T-helper 1 cell treated with Interleukin-12 subunit alpha and Interleukin-12 subunit beta and Interleukin-4 antibody, amounts not matched to agents 30 μg/mL and 1 μg/mL, for 36 hours (primary cell): Measurements from ENCODE around the gene CFAP43.
"Not testable (repeated sequence)": the region's sequence is repeated elsewhere in the genome, so short reads cannot be mapped to it uniquely, and the experiment has no call there.

Experiments
- H3K27ac Mint-ChIP-seq: one replicate; pipeline ENCODE4 v1.8.0; 2021; ENCODE audit warnings: mild to moderate bottlenecking, mixed read lengths
- H3K27me3 Mint-ChIP-seq: one replicate; pipeline ENCODE4 v1.8.0; 2021; ENCODE audit warnings: low read depth, mixed read lengths
- H3K36me3 Mint-ChIP-seq: one replicate; pipeline ENCODE4 v1.8.0; 2021; ENCODE audit warnings: low read depth, mixed read lengths
- H3K4me1 Mint-ChIP-seq: one replicate; pipeline ENCODE4 v1.8.0; 2021; ENCODE audit warnings: low read depth, mixed read lengths
- H3K4me3 Mint-ChIP-seq: one replicate; pipeline ENCODE4 v1.8.0; 2021; ENCODE audit warnings: mild to moderate bottlenecking, moderate library complexity, mixed read lengths
- H3K9me3 Mint-ChIP-seq: one replicate; pipeline ENCODE4 v1.8.0; 2021; ENCODE audit warnings: mixed read lengths

Gene CFAP43

DNA sequence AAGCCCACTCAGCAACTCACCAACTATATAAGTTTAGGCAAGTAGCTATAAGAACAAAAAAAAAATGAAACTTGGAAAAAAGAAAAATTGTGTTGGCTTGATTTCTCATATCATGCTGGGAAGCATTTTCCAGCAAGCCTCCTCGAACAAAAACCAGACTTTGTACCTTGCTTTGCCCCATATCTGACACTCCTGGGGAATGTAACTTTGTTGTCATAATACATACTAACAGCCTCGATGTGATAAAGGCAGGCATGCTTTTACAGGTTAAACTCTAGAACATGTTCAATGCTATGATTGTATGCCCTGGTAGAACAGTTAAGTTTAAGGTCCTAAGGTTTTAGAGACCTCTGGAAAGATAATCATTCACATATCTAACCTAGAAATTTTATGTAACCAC, 11.6 kb downstream of the CFAP43 start:
- H3K27me3 Mint-ChIP-seq = peaks cover 24% of the 10 kb centered on the region

DNA sequence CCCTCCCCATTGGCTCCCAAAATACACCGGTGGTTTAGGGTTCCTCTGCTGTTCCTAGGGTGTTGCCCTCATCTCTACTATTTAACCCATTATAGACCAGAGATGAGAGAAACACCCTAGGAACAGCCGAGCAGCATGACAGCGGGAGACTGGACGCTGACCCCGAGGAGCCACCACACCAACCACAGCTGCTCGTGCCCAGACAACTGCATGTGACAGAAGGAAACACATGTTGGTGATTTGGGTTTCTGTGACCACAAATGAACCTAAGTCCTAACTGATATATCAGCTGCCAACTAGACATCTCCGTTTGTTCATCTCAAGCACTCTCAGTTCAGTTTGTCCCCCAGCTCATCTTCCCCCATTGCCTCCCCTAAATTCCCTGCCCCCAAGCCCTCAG, 13.4 kb downstream of the CFAP43 start:
- H3K27ac Mint-ChIP-seq = no peak overlapping the region
- H3K36me3 Mint-ChIP-seq = no peaks in the 10 kb centered on the region
- H3K9me3 Mint-ChIP-seq = no peaks in the 10 kb centered on the region
- peaks cover 23% of the 10 kb centered on the region for H3K27me3 Mint-ChIP-seq
- no peak overlapping the region for H3K4me3 Mint-ChIP-seq
- H3K4me1 Mint-ChIP-seq = no peaks in the 10 kb centered on the region

More for the DNA sequence above, 11.6 kb downstream of the CFAP43 start:
- Mint-ChIP-seq H3K36me3 (no peaks in the 10 kb centered on the region), H3K27ac (no peak overlapping the region), H3K9me3 (no peaks in the 10 kb centered on the region), H3K4me3 (no peak overlapping the region), H3K4me1 (no peaks in the 10 kb centered on the region)

GRCh38 chr10:104216631-104217030, 15.5 kb downstream of the CFAP43 start:
- H3K27me3 Mint-ChIP-seq = peaks cover 26% of the 10 kb centered on the region
- no peaks in the 10 kb centered on the region for H3K9me3 Mint-ChIP-seq
- no peak overlapping the region for H3K27ac Mint-ChIP-seq
- no peaks in the 10 kb centered on the region for H3K36me3 Mint-ChIP-seq
- no peaks in the 10 kb centered on the region for H3K4me1 Mint-ChIP-seq
- no peak overlapping the region for H3K4me3 Mint-ChIP-seq

GRCh38 chr10:104209575-104210198, 22.5 kb downstream of the CFAP43 start:
- H3K4me3 Mint-ChIP-seq = no peak overlapping the region
- no peak overlapping the region for H3K27ac Mint-ChIP-seq

DNA sequence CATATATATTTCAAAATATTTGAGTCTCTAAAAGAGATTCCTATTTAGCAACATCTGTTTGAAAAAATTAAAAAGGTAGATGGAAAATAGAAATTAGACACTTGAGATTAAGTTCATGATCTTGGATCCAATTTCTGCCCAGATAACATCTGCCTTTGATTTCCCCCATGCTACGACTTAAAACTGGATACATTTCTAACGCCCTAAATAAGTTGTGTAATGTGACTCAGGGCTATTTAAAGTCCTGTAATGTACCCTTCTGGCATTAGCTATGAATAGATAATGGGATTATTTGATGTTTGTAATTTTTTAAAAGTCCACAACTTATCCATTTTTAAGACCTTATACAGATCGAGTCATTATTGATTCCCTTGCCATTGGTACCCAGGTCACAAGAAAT, 23.4 kb downstream of the CFAP43 start:
- Mint-ChIP-seq H3K9me3 (no peaks in the 10 kb centered on the region), H3K27ac (no peak overlapping the region), H3K36me3 (no peaks in the 10 kb centered on the region), H3K4me1 (no peaks in the 10 kb centered on the region), H3K27me3 (peaks cover 55% of the 10 kb centered on the region), H3K4me3 (no peak overlapping the region)

More at GRCh38 chr10:104209575-104210198, 22.5 kb downstream of the CFAP43 start:
- Mint-ChIP-seq H3K4me1 (no peaks in the 10 kb centered on the region), H3K9me3 (no peaks in the 10 kb centered on the region), H3K27me3 (peaks cover 46% of the 10 kb centered on the region), H3K36me3 (no peaks in the 10 kb centered on the region)

GRCh38 chr10:104202231-104202630, 29.9 kb downstream of the CFAP43 start:
- H3K4me3 Mint-ChIP-seq = no peak overlapping the region
- H3K27ac Mint-ChIP-seq = no peak overlapping the region
- H3K9me3 Mint-ChIP-seq = no peaks in the 10 kb centered on the region
- H3K4me1 Mint-ChIP-seq = no peaks in the 10 kb centered on the region
- no peaks in the 10 kb centered on the region for H3K36me3 Mint-ChIP-seq
- peaks cover 34% of the 10 kb centered on the region for H3K27me3 Mint-ChIP-seq

GRCh38 chr10:104201636-104202035, 30.5 kb downstream of the CFAP43 start:
- no peaks in the 10 kb centered on the region for H3K36me3 Mint-ChIP-seq
- peaks cover 35% of the 10 kb centered on the region for H3K27me3 Mint-ChIP-seq
- H3K4me1 Mint-ChIP-seq = no peaks in the 10 kb centered on the region
- no peak overlapping the region for H3K27ac Mint-ChIP-seq
- no peaks in the 10 kb centered on the region for H3K9me3 Mint-ChIP-seq
- H3K4me3 Mint-ChIP-seq = no peak overlapping the region

DNA sequence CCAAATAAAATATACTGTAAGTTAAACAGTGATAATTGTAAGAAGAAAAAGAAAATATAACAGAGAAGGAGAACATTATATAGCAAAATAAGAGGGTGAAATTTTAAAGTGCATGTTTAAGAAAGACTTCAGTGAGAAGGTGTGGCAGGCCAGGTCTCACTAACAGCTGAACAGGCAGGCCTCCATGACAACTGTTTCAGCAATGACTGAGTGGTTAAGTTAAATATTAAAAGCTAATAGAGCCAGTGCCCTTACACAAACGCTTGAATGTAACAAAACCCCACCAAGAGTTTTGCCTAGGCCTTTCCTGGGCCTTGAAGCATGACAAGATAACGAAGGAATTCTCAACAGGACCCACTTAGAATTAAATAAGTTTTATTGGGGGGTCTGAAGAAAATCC, 32.6 kb downstream of the CFAP43 start:
- H3K27me3 Mint-ChIP-seq = peaks cover 40% of the 10 kb centered on the region
- no peaks in the 10 kb centered on the region for H3K9me3 Mint-ChIP-seq

DNA sequence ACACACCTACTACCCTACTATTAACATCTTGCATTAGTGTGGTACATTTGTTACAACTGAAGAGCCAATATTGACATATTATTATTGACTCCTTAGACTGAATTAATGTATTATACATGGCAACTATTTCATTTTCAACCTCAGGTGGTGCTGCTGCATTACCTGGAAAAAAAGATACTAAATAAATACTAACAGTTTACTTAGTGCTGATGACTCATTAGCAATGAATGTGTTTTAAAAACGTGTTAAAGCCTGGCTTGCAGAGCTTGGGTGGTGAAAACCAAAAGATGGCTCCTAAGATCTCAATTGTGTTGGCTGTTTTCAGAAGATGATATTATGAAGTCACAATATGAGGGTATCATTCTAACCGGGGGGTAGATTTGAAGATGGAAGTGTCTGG, 34.8 kb downstream of the CFAP43 start:
- Mint-ChIP-seq H3K9me3 (no peaks in the 10 kb centered on the region), H3K4me1 (no peaks in the 10 kb centered on the region), H3K27ac (no peak overlapping the region), H3K4me3 (no peak overlapping the region), H3K36me3 (no peaks in the 10 kb centered on the region), H3K27me3 (peaks cover 36% of the 10 kb centered on the region)

More for the DNA sequence above, 32.6 kb downstream of the CFAP43 start:
- no peaks in the 10 kb centered on the region for H3K36me3 Mint-ChIP-seq
- no peak overlapping the region for H3K27ac Mint-ChIP-seq
- H3K4me1 Mint-ChIP-seq = no peaks in the 10 kb centered on the region
- H3K4me3 Mint-ChIP-seq = no peak overlapping the region

DNA sequence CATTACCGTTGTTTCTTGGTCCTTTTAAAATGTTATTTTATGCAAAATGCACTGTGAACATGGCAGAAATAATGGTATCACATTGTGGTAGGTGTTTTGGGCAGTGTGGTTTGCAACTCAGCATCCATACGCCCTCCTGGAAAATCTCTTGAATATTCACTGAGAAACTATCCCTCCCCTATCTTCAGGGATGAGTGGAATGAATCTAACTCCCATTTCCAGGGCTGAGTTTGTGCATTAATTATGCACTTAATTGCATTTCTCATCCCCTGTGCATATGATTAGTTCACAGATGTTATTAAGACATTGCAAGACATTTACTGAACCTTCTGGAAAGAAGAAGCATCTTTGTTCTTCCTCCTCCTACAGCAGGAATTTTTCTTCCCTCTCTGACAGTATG, 36.5 kb downstream of the CFAP43 start:
- H3K27ac Mint-ChIP-seq = no peak overlapping the region
- H3K36me3 Mint-ChIP-seq = no peaks in the 10 kb centered on the region
- no peaks in the 10 kb centered on the region for H3K9me3 Mint-ChIP-seq
- no peaks in the 10 kb centered on the region for H3K4me1 Mint-ChIP-seq
- peaks cover 33% of the 10 kb centered on the region for H3K27me3 Mint-ChIP-seq
- H3K4me3 Mint-ChIP-seq = no peak overlapping the region

DNA sequence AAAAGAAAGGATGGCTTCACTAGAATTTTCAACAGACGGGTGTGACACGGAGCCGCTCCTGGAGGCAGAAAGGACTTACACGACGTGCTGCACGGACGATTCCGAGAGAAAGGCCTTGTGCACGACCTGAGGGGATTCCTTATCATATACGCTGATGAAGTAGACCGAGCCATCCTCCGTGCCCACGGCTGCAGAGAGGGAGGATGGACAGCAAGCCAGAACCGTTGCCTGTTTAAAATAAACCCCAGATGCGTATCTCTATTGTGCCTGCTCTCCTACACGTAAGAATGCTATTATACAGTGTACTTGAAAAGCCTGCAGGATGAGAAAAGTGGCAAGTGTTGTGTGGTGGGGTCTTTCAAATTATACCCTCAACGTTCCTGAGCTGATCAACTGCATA, 38.4 kb downstream of the CFAP43 start:
- Mint-ChIP-seq H3K9me3 (no peaks in the 10 kb centered on the region), H3K4me1 (no peaks in the 10 kb centered on the region), H3K27ac (no peak overlapping the region), H3K36me3 (no peaks in the 10 kb centered on the region), H3K27me3 (peaks cover 38% of the 10 kb centered on the region), H3K4me3 (no peak overlapping the region)

DNA sequence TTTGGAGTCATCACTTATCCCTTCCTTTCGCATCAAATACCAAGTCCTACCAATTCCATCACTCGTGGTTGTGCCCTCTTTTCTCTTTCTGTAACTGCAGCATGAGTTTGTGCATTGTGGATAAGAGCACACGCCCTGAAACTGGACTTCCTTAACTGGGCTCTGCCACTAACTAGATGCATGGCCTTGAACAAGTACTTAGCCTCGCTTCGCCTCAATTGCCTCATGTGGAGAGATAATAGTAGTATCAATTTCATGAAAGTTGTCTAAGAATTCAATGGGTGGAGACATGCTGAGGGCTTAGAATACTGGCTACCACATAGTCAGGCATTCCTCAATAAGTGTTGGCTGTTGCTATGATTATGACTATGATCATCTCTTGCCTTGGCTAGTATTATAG, 41.5 kb downstream of the CFAP43 start:
- peaks cover 37% of the 10 kb centered on the region for H3K27me3 Mint-ChIP-seq
- no peak overlapping the region for H3K4me3 Mint-ChIP-seq
- no peaks in the 10 kb centered on the region for H3K4me1 Mint-ChIP-seq
- H3K36me3 Mint-ChIP-seq = no peaks in the 10 kb centered on the region
- H3K27ac Mint-ChIP-seq = no peak overlapping the region
- H3K9me3 Mint-ChIP-seq = no peaks in the 10 kb centered on the region

- H3K27ac Mint-ChIP-seq = no peak overlapping the region
- no peaks in the 10 kb centered on the region for H3K4me1 Mint-ChIP-seq
- no peaks in the 10 kb centered on the region for H3K9me3 Mint-ChIP-seq
- peaks cover 18% of the 10 kb centered on the region for H3K27me3 Mint-ChIP-seq
- H3K4me3 Mint-ChIP-seq = no peak overlapping the region
- no peaks in the 10 kb centered on the region for H3K36me3 Mint-ChIP-seq
These were observed 48.5 kb downstream of the CFAP43 start for GRCh38 chr10:104183682-104184081.

GRCh38 chr10:104174136-104174535, 58.0 kb downstream of the CFAP43 start:
- H3K27ac Mint-ChIP-seq, H3K4me3 Mint-ChIP-seq, H3K9me3 Mint-ChIP-seq, H3K36me3 Mint-ChIP-seq, H3K4me1 Mint-ChIP-seq: not testable (repeated sequence)
- peaks cover 30% of the 10 kb centered on the region for H3K27me3 Mint-ChIP-seq

GRCh38 chr10:104170610-104171254, 61.4 kb downstream of the CFAP43 start:
- Mint-ChIP-seq H3K9me3 (peaks cover 10% of the 10 kb centered on the region), H3K27ac (no peak overlapping the region), H3K4me1 (peaks cover 4% of the 10 kb centered on the region), H3K4me3 (no peak overlapping the region), H3K36me3 (no peaks in the 10 kb centered on the region), H3K27me3 (peaks cover 39% of the 10 kb centered on the region)
